22Rv1 (cell line): ENCODE results near the gene REPS2.

Experiments used
- H3K27ac ChIP-seq: fragments of 450-650 bp; 2 replicates; pipeline ENCODE4 v1.5.1; 2017
- ZFX ChIP-seq: fragments of 450-650 bp; IDR thresholded peaks from 2 replicates; pipeline ENCODE4 v1.6.1; 2017; ENCODE audit warnings: antibody characterized with exemption, borderline replicate concordance
- TF ChIP-seq, protein P1 (sequence below): fragments of 450-650 bp; IDR thresholded peaks from 2 replicates; pipeline ENCODE4 v1.5.1; 2017; ENCODE audit warnings: mild to moderate bottlenecking

REPS2 gene

DNA sequence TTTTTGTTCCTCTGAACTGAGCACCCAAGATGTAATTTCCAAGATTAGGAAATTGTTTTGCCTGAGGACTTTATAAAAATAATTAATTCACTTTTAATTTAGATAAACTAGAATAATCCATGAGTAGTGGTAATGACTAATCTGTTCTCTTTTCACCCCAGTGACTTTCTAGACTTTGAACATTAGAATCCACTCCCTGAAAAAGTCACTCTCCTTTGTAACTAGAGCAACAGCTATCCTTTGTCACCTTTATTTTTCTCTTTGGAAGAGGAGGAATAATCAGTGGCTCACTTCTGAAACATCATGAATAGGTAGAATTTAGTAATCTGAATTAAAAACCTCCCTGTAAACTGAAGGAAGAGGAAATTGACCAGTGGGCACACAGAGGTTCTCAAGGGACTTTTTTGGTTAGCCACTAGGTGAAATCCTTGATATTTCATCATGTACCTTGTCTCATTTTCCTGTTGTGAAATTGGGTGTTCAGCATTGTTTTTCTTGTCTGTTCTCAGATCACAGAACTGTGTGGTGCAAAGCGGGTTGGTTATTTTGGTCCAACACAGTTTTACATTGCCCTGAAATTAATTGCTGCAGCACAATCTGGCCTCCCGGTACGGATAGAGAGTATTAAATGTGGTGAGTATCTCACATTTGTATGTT lies 59.4 kb downstream of the REPS2 start:
- H3K27ac ChIP-seq, result no peak overlapping the region
- TF ChIP-seq, protein P1, sequence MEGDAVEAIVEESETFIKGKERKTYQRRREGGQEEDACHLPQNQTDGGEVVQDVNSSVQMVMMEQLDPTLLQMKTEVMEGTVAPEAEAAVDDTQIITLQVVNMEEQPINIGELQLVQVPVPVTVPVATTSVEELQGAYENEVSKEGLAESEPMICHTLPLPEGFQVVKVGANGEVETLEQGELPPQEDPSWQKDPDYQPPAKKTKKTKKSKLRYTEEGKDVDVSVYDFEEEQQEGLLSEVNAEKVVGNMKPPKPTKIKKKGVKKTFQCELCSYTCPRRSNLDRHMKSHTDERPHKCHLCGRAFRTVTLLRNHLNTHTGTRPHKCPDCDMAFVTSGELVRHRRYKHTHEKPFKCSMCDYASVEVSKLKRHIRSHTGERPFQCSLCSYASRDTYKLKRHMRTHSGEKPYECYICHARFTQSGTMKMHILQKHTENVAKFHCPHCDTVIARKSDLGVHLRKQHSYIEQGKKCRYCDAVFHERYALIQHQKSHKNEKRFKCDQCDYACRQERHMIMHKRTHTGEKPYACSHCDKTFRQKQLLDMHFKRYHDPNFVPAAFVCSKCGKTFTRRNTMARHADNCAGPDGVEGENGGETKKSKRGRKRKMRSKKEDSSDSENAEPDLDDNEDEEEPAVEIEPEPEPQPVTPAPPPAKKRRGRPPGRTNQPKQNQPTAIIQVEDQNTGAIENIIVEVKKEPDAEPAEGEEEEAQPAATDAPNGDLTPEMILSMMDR, result no peak
- TF ChIP-seq ZFX, result no peak

DNA sequence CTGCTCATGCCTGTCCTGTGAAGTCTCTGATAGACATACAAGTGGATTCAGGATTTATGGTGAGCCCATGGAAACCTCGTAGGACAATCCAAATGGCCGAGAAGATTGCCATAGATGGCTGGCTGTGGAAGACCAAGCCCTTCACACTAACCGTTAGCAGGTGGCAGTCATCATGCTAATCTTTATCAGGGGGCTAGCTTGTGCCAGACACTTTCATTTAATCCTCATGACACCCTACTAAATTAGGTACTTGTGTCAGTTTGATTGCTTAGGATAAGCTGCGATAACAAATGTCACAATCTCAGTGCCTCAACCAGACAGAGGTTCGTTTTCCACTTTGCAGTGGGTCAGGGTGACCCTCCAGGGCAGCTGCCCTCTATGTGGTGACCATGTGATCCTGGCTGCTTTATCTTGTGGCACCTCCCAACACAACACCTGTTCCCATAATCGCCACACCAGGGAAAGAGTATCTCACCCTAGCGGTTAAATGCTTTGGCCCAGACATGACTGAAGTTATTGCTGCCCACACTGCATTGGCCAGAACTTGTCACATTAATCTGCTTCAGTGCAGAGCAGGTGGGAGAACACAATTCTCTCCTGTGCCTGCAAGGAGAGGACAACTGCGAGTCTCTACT lies 60.8 kb downstream of the REPS2 start:
- H3K27ac ChIP-seq, result no peak overlapping the region

DNA sequence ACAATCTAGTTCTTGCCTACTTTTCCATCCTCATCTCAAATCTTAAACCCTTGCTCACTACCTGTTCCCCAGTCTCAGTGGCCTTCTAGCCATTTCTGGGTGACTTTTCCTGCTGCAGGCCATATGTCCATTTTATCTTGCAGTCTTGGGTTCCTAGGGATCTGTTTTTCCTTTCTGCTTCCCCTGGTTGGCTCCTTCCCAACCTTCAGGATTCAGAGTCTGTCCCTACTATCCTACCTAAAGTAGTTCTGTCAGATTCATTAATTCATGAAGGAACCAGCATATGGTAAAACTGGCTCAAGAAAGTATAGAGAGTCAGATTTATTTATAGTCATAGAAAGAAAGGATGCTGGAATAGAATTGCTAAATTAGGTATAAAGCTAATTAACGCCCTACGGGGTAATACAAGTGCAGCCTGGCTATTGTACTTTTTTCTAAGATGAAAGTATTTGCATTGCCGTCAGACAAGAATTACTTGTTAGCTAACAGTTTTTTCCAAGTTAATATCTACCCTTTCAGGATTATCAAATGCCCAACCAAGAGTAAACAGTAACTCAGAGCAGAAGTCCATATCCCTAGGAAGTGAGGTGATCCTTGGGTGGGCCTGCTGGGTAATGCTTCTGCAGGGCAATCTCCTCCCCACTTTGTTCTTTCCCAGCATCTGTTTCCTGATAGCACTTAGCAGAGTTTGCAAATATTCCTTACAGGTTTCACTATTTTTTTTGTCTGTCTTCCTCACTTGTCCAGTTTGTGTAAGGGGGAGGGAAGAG lies 63.6 kb downstream of the REPS2 start:
- no peak overlapping the region for H3K27ac ChIP-seq
- no peak for TF ChIP-seq ZFX
- TF ChIP-seq, protein P1, result no peak

More for the DNA sequence above, 60.8 kb downstream of the REPS2 start:
- TF ChIP-seq ZFX, result no peak
- TF ChIP-seq, protein P1, result no peak

DNA sequence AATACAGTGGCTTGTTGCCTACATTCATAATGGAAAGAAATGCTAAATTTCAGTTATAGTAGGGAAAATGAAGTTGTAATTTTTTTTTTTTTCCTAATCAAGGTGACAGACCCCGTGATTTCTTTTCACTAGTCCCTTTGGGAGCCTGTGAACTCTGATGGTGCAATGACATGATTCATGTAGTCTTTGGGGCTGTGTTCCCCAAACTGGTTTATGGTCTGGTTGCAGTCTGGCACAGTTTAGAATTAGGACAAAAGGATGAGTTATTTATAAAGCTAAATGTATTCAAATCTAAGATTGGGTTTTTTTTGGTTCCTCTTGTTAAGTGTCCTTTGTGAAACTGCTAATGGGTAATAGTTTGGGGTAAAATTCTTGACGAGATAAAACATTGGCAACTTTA lies 66.0 kb downstream of the REPS2 start:
- TF ChIP-seq, protein P1, result no peak
- TF ChIP-seq ZFX, result no peak
- H3K27ac ChIP-seq, result no peak overlapping the region

DNA sequence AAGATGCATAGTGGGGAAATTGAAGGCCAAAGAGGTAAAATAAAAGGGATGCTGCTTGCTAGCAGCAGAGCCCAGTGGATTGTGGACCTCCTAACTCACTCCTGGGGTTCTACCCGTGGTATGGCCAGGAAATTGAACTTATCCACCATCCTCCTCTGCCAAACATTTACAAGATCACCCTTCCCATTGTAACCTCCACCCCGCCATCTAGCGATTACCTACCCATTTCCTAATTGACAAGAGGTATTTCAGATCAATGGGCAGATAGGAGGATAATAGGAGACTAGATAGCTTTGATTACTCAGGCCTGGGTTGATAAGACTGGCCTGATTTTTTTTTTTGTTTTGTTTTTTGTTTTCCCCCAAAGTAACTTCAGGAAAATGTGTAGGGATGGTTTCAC lies 67.8 kb downstream of the REPS2 start:
- no peak overlapping the region for H3K27ac ChIP-seq
- TF ChIP-seq ZFX, result no peak
- TF ChIP-seq, protein P1, result no peak

DNA sequence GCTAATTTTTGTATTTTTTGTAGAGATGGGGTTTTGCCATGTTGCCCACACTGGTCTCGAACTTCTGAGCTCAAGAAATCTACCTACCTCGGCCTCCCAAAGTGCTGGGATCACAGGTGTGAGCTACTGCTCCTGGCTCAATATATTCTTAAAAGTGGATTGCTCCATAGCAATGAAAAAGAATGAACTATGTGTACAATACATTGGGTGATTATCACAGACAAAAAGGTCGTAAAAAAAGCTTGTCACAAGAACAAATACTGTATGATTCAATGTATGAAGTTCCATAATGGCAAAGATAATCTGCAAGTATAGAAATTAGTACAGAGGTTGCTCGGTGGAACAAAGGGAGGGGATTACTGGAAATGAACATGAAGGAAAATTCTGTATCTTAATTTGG lies 70.7 kb downstream of the REPS2 start:
- TF ChIP-seq, protein P1, result no peak
- no peak for TF ChIP-seq ZFX
- H3K27ac ChIP-seq, result no peak overlapping the region

DNA sequence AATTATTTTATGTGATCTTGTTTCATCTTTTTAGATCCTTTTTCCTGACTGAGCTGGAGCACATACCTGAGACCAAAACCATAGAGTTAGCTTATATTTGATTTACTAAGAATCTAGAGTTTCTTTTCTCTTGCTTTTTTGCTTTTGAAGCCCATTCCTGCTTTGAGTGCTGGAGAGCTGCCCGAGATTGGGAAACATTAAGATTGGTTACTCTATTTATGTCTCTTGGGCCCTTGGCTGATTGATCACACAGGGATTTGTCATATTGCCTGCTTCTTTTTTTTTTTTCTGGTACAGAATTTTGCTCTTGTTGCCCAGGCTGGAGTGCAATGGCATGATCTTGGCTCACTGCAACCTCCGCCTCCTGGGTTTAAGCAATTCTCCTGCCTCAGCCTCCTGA lies 73.9 kb downstream of the REPS2 start:
- no peak for TF ChIP-seq ZFX
- TF ChIP-seq, protein P1, result no peak
- no peak overlapping the region for H3K27ac ChIP-seq
